ENCODE measurements around the gene TOM1L1.

DNA sequence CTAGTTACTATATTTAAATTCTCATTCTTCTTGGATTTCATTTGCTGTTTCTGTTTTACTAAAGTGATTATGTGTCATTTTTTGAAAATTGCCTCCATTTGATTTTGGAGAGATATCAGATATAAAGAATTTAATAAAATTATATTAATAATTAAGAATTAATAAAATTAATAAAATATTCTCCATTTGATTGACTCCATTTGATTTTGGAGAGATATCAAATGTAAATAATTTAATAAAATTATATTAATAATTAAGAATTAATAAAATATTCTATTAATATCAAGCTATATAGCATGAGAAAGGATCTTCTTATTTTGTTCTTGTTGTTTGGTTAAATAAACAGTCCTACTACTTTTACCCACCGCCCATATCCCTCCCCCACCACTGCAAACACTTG is 90.9 kb downstream of the TOM1L1 start:
- TF ChIP-seq, protein P1, sequence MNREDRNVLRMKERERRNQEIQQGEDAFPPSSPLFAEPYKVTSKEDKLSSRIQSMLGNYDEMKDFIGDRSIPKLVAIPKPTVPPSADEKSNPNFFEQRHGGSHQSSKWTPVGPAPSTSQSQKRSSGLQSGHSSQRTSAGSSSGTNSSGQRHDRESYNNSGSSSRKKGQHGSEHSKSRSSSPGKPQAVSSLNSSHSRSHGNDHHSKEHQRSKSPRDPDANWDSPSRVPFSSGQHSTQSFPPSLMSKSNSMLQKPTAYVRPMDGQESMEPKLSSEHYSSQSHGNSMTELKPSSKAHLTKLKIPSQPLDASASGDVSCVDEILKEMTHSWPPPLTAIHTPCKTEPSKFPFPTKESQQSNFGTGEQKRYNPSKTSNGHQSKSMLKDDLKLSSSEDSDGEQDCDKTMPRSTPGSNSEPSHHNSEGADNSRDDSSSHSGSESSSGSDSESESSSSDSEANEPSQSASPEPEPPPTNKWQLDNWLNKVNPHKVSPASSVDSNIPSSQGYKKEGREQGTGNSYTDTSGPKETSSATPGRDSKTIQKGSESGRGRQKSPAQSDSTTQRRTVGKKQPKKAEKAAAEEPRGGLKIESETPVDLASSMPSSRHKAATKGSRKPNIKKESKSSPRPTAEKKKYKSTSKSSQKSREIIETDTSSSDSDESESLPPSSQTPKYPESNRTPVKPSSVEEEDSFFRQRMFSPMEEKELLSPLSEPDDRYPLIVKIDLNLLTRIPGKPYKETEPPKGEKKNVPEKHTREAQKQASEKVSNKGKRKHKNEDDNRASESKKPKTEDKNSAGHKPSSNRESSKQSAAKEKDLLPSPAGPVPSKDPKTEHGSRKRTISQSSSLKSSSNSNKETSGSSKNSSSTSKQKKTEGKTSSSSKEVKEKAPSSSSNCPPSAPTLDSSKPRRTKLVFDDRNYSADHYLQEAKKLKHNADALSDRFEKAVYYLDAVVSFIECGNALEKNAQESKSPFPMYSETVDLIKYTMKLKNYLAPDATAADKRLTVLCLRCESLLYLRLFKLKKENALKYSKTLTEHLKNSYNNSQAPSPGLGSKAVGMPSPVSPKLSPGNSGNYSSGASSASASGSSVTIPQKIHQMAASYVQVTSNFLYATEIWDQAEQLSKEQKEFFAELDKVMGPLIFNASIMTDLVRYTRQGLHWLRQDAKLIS (CRISPR knock-in tag; IDR thresholded peaks at IDR 0.05; ENCODE audit: borderline replicate concordance) = no peak
- TF ChIP-seq, protein P2, sequence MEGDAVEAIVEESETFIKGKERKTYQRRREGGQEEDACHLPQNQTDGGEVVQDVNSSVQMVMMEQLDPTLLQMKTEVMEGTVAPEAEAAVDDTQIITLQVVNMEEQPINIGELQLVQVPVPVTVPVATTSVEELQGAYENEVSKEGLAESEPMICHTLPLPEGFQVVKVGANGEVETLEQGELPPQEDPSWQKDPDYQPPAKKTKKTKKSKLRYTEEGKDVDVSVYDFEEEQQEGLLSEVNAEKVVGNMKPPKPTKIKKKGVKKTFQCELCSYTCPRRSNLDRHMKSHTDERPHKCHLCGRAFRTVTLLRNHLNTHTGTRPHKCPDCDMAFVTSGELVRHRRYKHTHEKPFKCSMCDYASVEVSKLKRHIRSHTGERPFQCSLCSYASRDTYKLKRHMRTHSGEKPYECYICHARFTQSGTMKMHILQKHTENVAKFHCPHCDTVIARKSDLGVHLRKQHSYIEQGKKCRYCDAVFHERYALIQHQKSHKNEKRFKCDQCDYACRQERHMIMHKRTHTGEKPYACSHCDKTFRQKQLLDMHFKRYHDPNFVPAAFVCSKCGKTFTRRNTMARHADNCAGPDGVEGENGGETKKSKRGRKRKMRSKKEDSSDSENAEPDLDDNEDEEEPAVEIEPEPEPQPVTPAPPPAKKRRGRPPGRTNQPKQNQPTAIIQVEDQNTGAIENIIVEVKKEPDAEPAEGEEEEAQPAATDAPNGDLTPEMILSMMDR (IDR thresholded peaks at IDR 0.05) = no peak
- TF ChIP-seq ZNF121 (CRISPR knock-in tag; IDR thresholded peaks at IDR 0.05) (no peak), MYBL2 (CRISPR knock-in tag; IDR thresholded peaks at IDR 0.05) (no peak), TEAD4 (CRISPR knock-in tag; IDR thresholded peaks at IDR 0.05) (no peak), ZNF317 (CRISPR knock-in tag; IDR thresholded peaks at IDR 0.05; ENCODE audit: borderline replicate concordance, low read depth) (no peak)
- TF ChIP-seq, protein P3, sequence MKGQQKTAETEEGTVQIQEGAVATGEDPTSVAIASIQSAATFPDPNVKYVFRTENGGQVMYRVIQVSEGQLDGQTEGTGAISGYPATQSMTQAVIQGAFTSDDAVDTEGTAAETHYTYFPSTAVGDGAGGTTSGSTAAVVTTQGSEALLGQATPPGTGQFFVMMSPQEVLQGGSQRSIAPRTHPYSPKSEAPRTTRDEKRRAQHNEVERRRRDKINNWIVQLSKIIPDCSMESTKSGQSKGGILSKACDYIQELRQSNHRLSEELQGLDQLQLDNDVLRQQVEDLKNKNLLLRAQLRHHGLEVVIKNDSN (CRISPR knock-in tag; IDR thresholded peaks at IDR 0.05) = no peak
- TF ChIP-seq, protein P4, sequence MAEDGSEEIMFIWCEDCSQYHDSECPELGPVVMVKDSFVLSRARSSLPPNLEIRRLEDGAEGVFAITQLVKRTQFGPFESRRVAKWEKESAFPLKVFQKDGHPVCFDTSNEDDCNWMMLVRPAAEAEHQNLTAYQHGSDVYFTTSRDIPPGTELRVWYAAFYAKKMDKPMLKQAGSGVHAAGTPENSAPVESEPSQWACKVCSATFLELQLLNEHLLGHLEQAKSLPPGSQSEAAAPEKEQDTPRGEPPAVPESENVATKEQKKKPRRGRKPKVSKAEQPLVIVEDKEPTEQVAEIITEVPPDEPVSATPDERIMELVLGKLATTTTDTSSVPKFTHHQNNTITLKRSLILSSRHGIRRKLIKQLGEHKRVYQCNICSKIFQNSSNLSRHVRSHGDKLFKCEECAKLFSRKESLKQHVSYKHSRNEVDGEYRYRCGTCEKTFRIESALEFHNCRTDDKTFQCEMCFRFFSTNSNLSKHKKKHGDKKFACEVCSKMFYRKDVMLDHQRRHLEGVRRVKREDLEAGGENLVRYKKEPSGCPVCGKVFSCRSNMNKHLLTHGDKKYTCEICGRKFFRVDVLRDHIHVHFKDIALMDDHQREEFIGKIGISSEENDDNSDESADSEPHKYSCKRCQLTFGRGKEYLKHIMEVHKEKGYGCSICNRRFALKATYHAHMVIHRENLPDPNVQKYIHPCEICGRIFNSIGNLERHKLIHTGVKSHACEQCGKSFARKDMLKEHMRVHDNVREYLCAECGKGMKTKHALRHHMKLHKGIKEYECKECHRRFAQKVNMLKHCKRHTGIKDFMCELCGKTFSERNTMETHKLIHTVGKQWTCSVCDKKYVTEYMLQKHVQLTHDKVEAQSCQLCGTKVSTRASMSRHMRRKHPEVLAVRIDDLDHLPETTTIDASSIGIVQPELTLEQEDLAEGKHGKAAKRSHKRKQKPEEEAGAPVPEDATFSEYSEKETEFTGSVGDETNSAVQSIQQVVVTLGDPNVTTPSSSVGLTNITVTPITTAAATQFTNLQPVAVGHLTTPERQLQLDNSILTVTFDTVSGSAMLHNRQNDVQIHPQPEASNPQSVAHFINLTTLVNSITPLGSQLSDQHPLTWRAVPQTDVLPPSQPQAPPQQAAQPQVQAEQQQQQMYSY (CRISPR knock-in tag; IDR thresholded peaks at IDR 0.05) = no peak
- TF ChIP-seq, protein P5, sequence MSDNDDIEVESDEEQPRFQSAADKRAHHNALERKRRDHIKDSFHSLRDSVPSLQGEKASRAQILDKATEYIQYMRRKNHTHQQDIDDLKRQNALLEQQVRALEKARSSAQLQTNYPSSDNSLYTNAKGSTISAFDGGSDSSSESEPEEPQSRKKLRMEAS (CRISPR knock-in tag; IDR thresholded peaks at IDR 0.05) = no peak
- TF ChIP-seq, protein P6, sequence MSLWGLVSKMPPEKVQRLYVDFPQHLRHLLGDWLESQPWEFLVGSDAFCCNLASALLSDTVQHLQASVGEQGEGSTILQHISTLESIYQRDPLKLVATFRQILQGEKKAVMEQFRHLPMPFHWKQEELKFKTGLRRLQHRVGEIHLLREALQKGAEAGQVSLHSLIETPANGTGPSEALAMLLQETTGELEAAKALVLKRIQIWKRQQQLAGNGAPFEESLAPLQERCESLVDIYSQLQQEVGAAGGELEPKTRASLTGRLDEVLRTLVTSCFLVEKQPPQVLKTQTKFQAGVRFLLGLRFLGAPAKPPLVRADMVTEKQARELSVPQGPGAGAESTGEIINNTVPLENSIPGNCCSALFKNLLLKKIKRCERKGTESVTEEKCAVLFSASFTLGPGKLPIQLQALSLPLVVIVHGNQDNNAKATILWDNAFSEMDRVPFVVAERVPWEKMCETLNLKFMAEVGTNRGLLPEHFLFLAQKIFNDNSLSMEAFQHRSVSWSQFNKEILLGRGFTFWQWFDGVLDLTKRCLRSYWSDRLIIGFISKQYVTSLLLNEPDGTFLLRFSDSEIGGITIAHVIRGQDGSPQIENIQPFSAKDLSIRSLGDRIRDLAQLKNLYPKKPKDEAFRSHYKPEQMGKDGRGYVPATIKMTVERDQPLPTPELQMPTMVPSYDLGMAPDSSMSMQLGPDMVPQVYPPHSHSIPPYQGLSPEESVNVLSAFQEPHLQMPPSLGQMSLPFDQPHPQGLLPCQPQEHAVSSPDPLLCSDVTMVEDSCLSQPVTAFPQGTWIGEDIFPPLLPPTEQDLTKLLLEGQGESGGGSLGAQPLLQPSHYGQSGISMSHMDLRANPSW (CRISPR knock-in tag; conservative IDR thresholded peaks at IDR 0.05; ENCODE audit: low read depth) = no peak
- TF ChIP-seq, protein P7, sequence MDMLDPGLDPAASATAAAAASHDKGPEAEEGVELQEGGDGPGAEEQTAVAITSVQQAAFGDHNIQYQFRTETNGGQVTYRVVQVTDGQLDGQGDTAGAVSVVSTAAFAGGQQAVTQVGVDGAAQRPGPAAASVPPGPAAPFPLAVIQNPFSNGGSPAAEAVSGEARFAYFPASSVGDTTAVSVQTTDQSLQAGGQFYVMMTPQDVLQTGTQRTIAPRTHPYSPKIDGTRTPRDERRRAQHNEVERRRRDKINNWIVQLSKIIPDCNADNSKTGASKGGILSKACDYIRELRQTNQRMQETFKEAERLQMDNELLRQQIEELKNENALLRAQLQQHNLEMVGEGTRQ (CRISPR knock-in tag; IDR thresholded peaks at IDR 0.05) = no peak
